ENCODE results near the gene SERGEF.

- TF ChIP-seq CTCF (IDR thresholded peaks at IDR 0.05) (no peak), HDAC2 (IDR thresholded peaks at IDR 0.05) (no peak)
Observed at GRCh38 chr11:17746096-17746495, 266.8 kb downstream of the SERGEF start.

Data from A549 (cell line).